Purkinje cell (primary cell): ENCODE measurements around the gene ZNF593OS. TPM values are rescaled to one million over a fixed set of nuclear protein-coding genes. Genes with fewer than 3 reads are reported as not detected.

Experiments used
- polyA plus RNA-seq: library from polyadenylated mRNA; unstranded; fragments of >200 nt; fragmentation: Nextera tagmentation; gene quantifications from 2 replicates; pipeline ENCODE4 v1.2.1, GENCODE V29; 2014

Gene ZNF593OS
- polyA plus RNA-seq = not detected in 2 replicates

DNA sequence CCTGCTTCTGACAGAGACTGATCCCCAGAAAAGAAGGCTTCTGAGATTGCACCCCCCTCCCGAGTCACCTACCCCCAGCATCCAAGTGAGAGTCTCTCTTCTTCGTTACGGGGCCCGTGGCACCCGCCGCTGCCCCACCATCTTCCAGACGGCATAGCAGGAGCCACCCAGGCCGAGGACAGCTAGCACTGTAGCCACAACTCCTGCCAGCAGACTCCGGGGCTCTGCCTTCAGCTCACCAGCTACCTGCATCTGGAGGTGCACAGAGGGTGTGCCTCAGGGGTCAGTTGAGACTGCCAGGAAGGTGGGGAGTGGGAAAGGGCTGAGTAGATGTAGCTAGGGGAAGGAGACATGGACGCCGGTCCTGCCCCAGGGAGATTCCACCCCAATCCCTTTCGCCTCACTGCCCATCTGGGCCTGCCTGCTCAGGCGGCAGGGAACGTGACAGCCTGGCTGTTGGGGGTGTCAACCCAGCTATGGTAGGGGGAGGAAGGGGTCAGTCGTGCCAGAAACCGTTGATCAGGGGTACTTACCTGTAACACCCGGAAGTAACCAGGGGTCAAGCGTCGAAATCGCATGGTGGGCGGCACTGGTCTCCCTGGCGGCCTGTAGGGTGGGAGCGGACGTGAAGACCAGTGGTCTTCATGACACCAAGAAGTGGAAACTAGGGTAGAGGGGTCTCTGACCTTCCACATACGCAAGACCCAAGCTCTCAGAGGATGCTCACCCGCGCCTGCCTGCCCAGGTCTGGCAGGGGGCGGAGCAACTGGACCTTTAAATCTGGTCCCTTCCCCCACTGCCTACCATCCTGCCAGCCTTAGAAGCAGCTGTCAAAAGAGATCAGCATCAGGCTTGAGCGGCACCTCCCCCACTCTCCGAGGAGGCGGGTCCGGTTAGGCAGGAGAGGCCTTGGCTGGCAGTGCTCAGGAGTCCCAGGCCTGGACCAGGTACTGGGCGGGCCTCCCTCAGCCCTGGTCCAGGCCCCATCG lies at the start of gene ZNF593OS:
ZNF593OS (minus strand) TSS at position 749 of the 989 bp plus-strand sequence; CDS start at position 578, 171 bp downstream.

DNA sequence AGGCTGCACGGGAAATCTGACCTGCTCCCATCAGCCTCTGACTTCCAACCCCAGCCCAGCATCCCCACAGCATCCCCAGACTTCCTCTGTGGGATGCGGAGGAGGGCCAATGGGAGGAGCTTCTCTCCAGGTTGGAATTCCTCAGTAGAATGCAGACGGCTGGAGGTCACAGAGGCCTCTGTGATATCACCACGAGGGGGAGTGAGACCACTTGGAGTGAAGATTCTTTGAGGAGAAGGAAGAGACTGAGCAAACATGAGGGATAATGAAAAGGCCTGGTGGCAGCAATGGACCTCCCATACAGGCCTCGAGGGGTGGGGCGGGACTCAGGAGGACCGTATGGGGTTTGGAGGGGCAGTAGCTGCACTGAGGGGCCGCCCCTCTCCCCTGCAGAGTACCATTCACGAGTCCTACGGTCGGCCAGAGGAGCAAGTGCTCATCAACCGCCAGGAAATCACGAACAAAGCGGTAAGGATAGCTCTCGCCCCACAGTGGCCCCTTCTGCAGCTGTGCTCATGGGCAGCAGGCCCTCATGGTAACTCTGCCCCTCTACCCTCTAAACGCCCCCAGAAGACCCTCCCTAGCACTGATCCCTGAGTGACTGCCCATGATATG lies 18.8 kb upstream of the ZNF593OS start, which contains the start of gene CATSPER4:
CATSPER4 (plus strand) TSS at position 230 of the 615 bp plus-strand sequence; CDS start at position 256, 26 bp downstream.

DNA sequence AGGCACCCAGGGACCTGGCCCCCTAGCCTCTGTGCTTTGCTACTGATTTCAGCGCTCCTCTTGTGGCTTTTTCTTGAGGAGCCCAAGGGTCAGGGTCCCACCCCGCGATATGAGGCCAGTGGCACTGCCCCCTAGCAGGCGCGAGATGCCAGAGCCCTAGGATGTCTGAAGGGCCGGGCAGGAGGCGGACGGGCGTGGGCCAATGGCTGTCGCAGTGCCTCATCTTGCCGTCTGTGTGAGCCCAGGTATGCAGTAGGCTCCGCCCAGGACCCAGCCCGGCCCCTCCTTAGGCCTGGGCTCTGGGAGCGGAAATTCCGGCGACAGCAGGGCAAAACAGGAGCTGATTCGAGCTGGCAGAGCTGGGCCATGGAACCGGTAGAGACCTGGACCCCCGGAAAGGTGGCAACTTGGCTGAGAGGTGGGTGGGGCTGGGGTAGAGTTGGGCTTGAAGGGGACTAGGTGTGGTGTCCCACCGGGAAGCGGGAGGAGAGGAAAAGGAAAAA lies 5.6 kb upstream of the ZNF593OS start, which contains the start of gene CNKSR1:
CNKSR1 (plus strand) TSS at position 310 of the 503 bp plus-strand sequence; CDS start at position 367, 57 bp downstream.

GRCh38 chr1:26169669-26170471 lies 1.8 kb downstream of the ZNF593OS start, which contains the start of gene ZNF593:
ZNF593 (plus strand) TSS chr1:26169908; CDS start chr1:26169984, 76 bp downstream.

GRCh38 chr1:26168410-26169197 lies 3.0 kb downstream of the ZNF593OS start, which contains the start of gene C1orf232:
C1orf232 (minus strand) TSS chr1:26168963; CDS start chr1:26168499, 464 bp downstream.

GRCh38 chr1:26158908-26159742 lies 12.5 kb downstream of the ZNF593OS start, which contains the start of gene FAM110D:
FAM110D (plus strand) TSS chr1:26159079; CDS start chr1:26161292, 2,213 bp downstream.

Other genes with a start within 250 kb of the ZNF593OS start
- gene PAFAH2, start 173.8 kb downstream of the ZNF593OS start, polyA plus RNA-seq = 0.34 and 2.4 TPM in 2 replicates
- 0.50 TPM in 1 of 2 replicates, not detected in the other for gene EXTL1, start 150.1 kb downstream of the ZNF593OS start, polyA plus RNA-seq
- not detected in 2 replicates for gene SLC30A2, start 125.7 kb downstream of the ZNF593OS start, polyA plus RNA-seq
- gene TRIM63, start 104.2 kb downstream of the ZNF593OS start, polyA plus RNA-seq = not detected in 2 replicates
- 2.7 and 4.6 TPM in 2 replicates for gene PDIK1L, start 60.0 kb downstream of the ZNF593OS start, polyA plus RNA-seq
- 0.08 and 0.19 TPM in 2 replicates for gene FAM110D, start 12.8 kb downstream of the ZNF593OS start, polyA plus RNA-seq
- gene C1orf232, start 2.9 kb downstream of the ZNF593OS start, polyA plus RNA-seq = not detected in 2 replicates
- 12.0 and 13.6 TPM in 2 replicates for gene ZNF593, start 1.9 kb downstream of the ZNF593OS start, polyA plus RNA-seq
- 0.81 TPM in 1 of 2 replicates, not detected in the other for gene CNKSR1, start 5.7 kb upstream of the ZNF593OS start, polyA plus RNA-seq
- gene CATSPER4, start 18.8 kb upstream of the ZNF593OS start, polyA plus RNA-seq = not detected in 2 replicates
- 1.9 and 2.0 TPM in 2 replicates for gene CEP85, start 62.4 kb upstream of the ZNF593OS start, polyA plus RNA-seq
- 300 and 473 TPM in 2 replicates for gene SH3BGRL3, start 108.3 kb upstream of the ZNF593OS start, polyA plus RNA-seq
- gene UBXN11, start 134.8 kb upstream of the ZNF593OS start, polyA plus RNA-seq = 5.2 and 6.2 TPM in 2 replicates
- 2.4 TPM in 1 of 2 replicates, not detected in the other for gene CD52, start 146.1 kb upstream of the ZNF593OS start, polyA plus RNA-seq
- gene CRYBG2, start 182.3 kb upstream of the ZNF593OS start, polyA plus RNA-seq = not detected in 2 replicates
- 0.34 TPM in 1 of 2 replicates, not detected in the other for gene ZNF683, start 200.9 kb upstream of the ZNF593OS start, polyA plus RNA-seq
- not detected in 2 replicates for gene LIN28A, start 239.0 kb upstream of the ZNF593OS start, polyA plus RNA-seq